BLaER1 treated with 17β-estradiol and CSF1 and Interleukin-3, amounts not matched to agents 10 nM and 100 nM (cell line): ENCODE results near the gene NF2.

ENCODE experiments used
- H3K27ac ChIP-seq, 11 experiments: shearing (Covaris generic); formaldehyde crosslinking; 2 replicates each; pipeline ENCODE4 v1.8.1; 2022
- H3K27me3 ChIP-seq, 11 experiments: shearing (Covaris generic); formaldehyde crosslinking; 2 replicates each; pipeline ENCODE4 v1.8.1; 2022
- H3K36me3 ChIP-seq, 11 experiments: shearing (Covaris generic); formaldehyde crosslinking; 2 replicates each; pipeline ENCODE4 v1.8.1; 2022
- H3K4me1 ChIP-seq, 10 experiments: shearing (Covaris generic); formaldehyde crosslinking; 2 replicates each; pipeline ENCODE4 v1.8.1; 2022
- H3K4me2 ChIP-seq, 11 experiments: shearing (Covaris generic); formaldehyde crosslinking; 2 replicates each; pipeline ENCODE4 v1.8.1; 2022
- H3K4me3 ChIP-seq, 10 experiments: shearing (Covaris generic); formaldehyde crosslinking; 2 replicates each; pipeline ENCODE4 v1.8.1; 2022
- H3K9ac ChIP-seq, 11 experiments: shearing (Covaris generic); formaldehyde crosslinking; 2 replicates each; pipeline ENCODE4 v1.8.1; 2022
- H3K9me3 ChIP-seq, 11 experiments: shearing (Covaris generic); formaldehyde crosslinking; replicated peaks in 1 of 11; 2 replicates each; pipeline ENCODE4 v1.8.1; 2022
- H4K20me1 ChIP-seq, 11 experiments: shearing (Covaris generic); formaldehyde crosslinking; 2 replicates each; pipeline ENCODE4 v1.8.1; 2022
- Cebpa-rat ChIP-seq, 11 experiments: shearing (Covaris generic); IDR thresholded peaks; 2 replicates each; pipeline ENCODE4 v1.8.1; 2022

The NF2 gene

GRCh38 chr22:29693671-29694070 is 90.2 kb downstream of the NF2 start:
- H3K9me3 ChIP-seq: no peaks in the 10 kb centered on the region
- H3K4me2 ChIP-seq: no peak overlapping the region; a peak in 1 of 22 replicates
- peaks cover 29 to 75% (median 57%) of the 10 kb centered on the region in 11 experiments for H3K36me3 ChIP-seq
- H3K9ac ChIP-seq: no peak overlapping the region
- H4K20me1 ChIP-seq: peaks cover 5 to 66% (median 29%) of the 10 kb centered on the region in 11 experiments; a peak in 16 of 22 replicates
- no peaks in the 10 kb centered on the region for H3K27me3 ChIP-seq
- no peak overlapping the region for H3K4me3 ChIP-seq
- H3K4me1 ChIP-seq: peaks cover 9 to 87% (median 74%) of the 10 kb centered on the region in 10 experiments; a peak in 19 of 20 replicates
- no peak for TF ChIP-seq Cebpa-rat (IDR thresholded peaks at IDR 0.05)
- H3K27ac ChIP-seq: no peak overlapping the region; a peak in 1 of 22 replicates

DNA sequence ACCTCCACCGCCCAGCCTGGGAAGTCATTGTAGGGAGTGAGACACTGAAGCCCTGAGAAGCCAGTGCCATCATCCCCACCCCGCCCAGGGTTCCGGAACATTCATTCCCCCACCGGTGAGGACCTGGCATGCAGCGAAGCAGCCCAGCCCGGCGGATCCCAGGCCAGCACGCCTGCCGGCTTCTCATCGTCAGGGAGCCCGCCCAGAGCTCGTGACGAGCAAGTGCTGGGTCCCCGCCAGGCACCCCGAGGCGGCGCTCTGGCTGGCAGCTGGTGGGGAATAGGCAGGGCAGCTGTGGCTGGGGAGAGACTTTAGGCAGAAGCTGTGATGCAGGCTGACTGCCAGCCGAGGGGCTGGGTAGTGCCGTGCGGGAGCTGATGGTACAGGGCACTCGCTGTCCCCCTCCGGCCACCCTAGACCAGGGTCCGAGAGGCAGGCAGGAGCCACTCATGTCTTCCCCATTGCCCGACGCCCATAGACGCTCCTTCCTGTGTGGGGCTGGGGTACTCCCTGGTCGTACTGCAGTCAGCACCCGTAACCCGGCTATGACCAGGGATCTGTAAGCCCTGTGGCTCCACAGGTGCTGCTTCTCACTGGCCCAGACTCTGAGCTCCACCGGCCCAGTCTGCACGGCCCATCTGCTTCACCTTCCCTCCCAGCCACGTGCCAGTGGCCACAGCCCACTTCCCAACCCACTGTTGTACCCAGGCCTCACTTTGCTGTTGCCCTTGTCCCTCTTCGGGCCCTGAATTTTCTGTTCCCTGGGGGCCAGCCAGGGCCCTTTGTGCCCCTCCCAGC is 91.9 kb downstream of the NF2 start:
- H3K4me1 ChIP-seq: peaks cover 12 to 90% (median 76%) of the 10 kb centered on the region in 10 experiments
- H4K20me1 ChIP-seq: peaks cover 1 to 50% (median 22%) of the 10 kb centered on the region in 11 experiments; a peak in 16 of 22 replicates
- no peaks in the 10 kb centered on the region for H3K9me3 ChIP-seq
- H3K36me3 ChIP-seq: peaks cover 29 to 74% (median 55%) of the 10 kb centered on the region in 11 experiments
- TF ChIP-seq Cebpa-rat (IDR thresholded peaks at IDR 0.05): no peak
- 0 out of 22 replicates have a peak overlapping the region, but pooled peaks of 1 of the 11 experiments have one; percentile 31 for H3K9ac ChIP-seq
- no peak overlapping the region for H3K4me3 ChIP-seq
- peak overlapping the region in 8 of 11 experiments; percentile 58 to 100 (median 92); a peak in 15 of 22 replicates for H3K4me2 ChIP-seq
- peak overlapping the region in 2 of 11 experiments; percentile 18 to 22; a peak in 3 of 22 replicates for H3K27ac ChIP-seq
- no peaks in the 10 kb centered on the region; a peak in 1 of 22 replicates for H3K27me3 ChIP-seq

DNA sequence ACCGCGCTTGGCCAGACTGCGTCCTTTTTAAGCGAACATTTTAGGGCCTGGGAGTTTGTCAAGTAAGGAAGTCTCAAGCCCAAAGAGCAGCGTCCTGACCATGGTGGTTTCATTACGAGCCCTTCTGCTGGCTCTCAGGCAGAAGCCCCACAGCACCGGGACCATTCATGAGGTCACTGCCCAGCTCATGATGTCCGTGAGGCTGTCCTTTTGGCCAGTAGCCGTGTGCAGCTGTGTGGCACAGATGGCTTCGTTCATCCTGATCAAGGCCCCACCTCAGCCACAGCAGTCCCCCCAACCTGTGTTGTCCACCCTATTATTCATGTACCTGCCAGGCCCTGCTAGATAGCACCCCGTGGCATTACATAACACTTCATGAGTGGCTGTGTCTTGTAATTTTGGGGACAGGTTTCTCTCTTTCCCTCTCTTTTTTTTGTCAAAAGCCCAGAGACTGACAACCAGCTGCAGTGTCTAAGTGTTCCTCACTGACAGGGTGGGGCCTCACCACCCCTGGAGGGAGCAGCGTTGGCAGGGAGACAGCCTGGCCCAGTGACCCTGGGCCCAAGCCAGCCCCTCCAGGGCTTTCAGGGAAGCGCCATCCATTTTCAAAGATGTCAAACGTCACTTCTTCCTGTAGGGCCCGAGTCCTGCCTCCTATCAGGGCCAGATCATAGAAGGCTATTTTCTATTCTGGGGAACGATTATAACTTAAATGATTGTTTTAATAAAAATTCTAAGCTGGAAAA is 94.6 kb downstream of the NF2 start:
- Histone ChIP-seq H3K9ac (peak overlapping the region in 3 of 11 experiments; percentile 3 to 34 (median 29); a peak in 4 of 22 replicates), H3K4me3 (no peak overlapping the region), H3K36me3 (peaks cover 17 to 47% (median 32%) of the 10 kb centered on the region in 11 experiments), H3K4me2 (peak overlapping the region in 8 of 11 experiments; percentile 27 to 100 (median 97); a peak in 15 of 22 replicates), H3K9me3 (no peaks in the 10 kb centered on the region), H4K20me1 (peaks cover 0 to 48% (median 0%) of the 10 kb centered on the region in 11 experiments; a peak in 6 of 22 replicates), H3K27me3 (peaks cover 0 to 5% (median 0%) of the 10 kb centered on the region in 11 experiments; a peak in 1 of 22 replicates), H3K27ac (peak overlapping the region in 3 of 11 experiments; percentile 1 to 32 (median 4); a peak in 2 of 22 replicates), H3K4me1 (peaks cover 38 to 92% (median 80%) of the 10 kb centered on the region in 10 experiments)
- no peak for TF ChIP-seq Cebpa-rat (IDR thresholded peaks at IDR 0.05)

DNA sequence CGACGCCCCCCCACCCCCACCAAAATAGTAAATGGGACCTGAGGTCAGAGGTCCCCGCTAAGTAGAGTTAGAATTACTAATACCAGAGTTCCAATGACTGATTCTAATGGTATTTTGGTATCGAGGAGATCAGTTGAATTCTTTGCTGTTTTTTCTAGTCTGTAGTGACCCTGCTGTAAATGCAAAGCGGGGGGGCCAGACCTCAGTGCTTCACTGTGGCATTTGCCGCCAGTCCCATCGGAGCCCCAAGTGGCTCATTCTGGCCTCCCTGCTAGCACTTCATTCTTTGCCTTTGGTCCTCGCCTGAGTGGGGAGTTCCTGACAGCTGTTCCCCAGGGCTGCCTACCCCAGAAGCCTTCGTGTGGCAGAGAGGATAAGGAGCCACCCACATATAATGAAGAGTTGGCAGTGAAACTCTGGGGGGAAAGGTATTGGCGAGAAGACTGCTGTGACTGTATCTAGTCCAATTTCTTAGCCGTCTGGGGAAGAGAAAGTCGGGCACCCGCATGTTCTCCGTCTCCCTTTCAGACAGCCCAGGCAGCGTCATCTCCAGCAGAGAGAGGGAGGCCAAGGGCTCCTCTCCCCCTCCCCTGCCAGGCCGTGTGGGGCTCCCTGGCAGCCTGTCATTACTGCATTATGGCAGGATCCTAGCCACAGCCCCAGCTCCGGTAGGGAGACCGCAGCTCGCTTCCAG is 96.9 kb downstream of the NF2 start:
- Histone ChIP-seq H4K20me1 (peaks cover 0 to 31% (median 0%) of the 10 kb centered on the region in 11 experiments; a peak in 3 of 22 replicates), H3K4me2 (peak overlapping the region; percentile 81 to 100 (median 96)), H3K9ac (peak overlapping the region in 8 of 11 experiments; percentile 17 to 85 (median 76); a peak in 12 of 22 replicates), H3K36me3 (peaks cover 2 to 24% (median 9%) of the 10 kb centered on the region in 11 experiments), H3K27ac (peak overlapping the region in 9 of 11 experiments; percentile 5 to 97 (median 90); a peak in 16 of 22 replicates), H3K9me3 (no peaks in the 10 kb centered on the region), H3K27me3 (peaks cover 0 to 5% (median 0%) of the 10 kb centered on the region in 11 experiments; a peak in 1 of 22 replicates), H3K4me3 (peak overlapping the region in 3 of 10 experiments; percentile 10 to 29 (median 26); a peak in 2 of 20 replicates), H3K4me1 (peaks cover 48 to 98% (median 97%) of the 10 kb centered on the region in 10 experiments)
- TF ChIP-seq Cebpa-rat (IDR thresholded peaks at IDR 0.05): no peak

- H3K4me1 ChIP-seq: peaks cover 47 to 98% (median 97%) of the 10 kb centered on the region in 10 experiments
- H3K9me3 ChIP-seq: no peaks in the 10 kb centered on the region
- H3K9ac ChIP-seq: peak overlapping the region in 10 of 11 experiments; percentile 12 to 85 (median 71); a peak in 13 of 22 replicates
- peaks cover 0 to 30% (median 0%) of the 10 kb centered on the region in 11 experiments; a peak in 2 of 22 replicates for H4K20me1 ChIP-seq
- H3K4me3 ChIP-seq: peak overlapping the region in 3 of 10 experiments; percentile 10 to 29 (median 26); a peak in 2 of 20 replicates
- H3K27me3 ChIP-seq: peaks cover 0 to 5% (median 0%) of the 10 kb centered on the region in 11 experiments; a peak in 1 of 22 replicates
- H3K27ac ChIP-seq: peak overlapping the region in 9 of 11 experiments; percentile 5 to 97 (median 90); a peak in 17 of 22 replicates
- TF ChIP-seq Cebpa-rat (IDR thresholded peaks at IDR 0.05): no peak
- H3K36me3 ChIP-seq: peaks cover 0 to 19% (median 4%) of the 10 kb centered on the region in 11 experiments; a peak in 15 of 22 replicates
- peak overlapping the region; percentile 81 to 100 (median 96) for H3K4me2 ChIP-seq
Measured at GRCh38 chr22:29700900-29701154, 97.4 kb downstream of the NF2 start.

GRCh38 chr22:29701155-29701999 is 97.9 kb downstream of the NF2 start:
- Histone ChIP-seq H3K27me3 (peaks cover 0 to 5% (median 0%) of the 10 kb centered on the region in 11 experiments; a peak in 1 of 22 replicates), H3K27ac (peak overlapping the region in 9 of 11 experiments; percentile 58 to 97 (median 90); a peak in 17 of 22 replicates), H3K4me2 (peak overlapping the region; percentile 81 to 100 (median 96)), H3K9me3 (no peaks in the 10 kb centered on the region), H3K4me3 (peak overlapping the region in 3 of 10 experiments; percentile 9 to 29 (median 26); a peak in 2 of 20 replicates), H3K4me1 (peaks cover 41 to 98% (median 97%) of the 10 kb centered on the region in 10 experiments), H4K20me1 (peaks cover 0 to 30% (median 0%) of the 10 kb centered on the region in 11 experiments; a peak in 2 of 22 replicates), H3K36me3 (peaks cover 0 to 14% (median 3%) of the 10 kb centered on the region in 11 experiments; a peak in 7 of 22 replicates), H3K9ac (peak overlapping the region in 10 of 11 experiments; percentile 12 to 85 (median 76); a peak in 15 of 22 replicates)
- no peak for TF ChIP-seq Cebpa-rat (IDR thresholded peaks at IDR 0.05)
